Dermis microvascular lymphatic vessel endothelial cell (primary cell): ENCODE measurements around the gene ADAM12. TPM values are rescaled to one million over a fixed set of nuclear protein-coding genes. Genes with fewer than 3 reads are reported as not detected.

Source experiments
- DNase-seq, 2 donors: peaks; one replicate each; pipeline versions ENCODE4 v3.0.0 to v3.0.0-alpha.2; 2010; ENCODE audit warnings: low read depth in 2 of 2
- total RNA-seq: library from RNA; depleted of rRNA; stranded (reverse); fragments of >200 nt; gene quantifications from 2 replicates; pipeline ENCODE4 v1.2.1, GENCODE V29; 2014

Gene ADAM12
- total RNA-seq, 1 donor from 2014 or later, result 0.64 TPM

DNA sequence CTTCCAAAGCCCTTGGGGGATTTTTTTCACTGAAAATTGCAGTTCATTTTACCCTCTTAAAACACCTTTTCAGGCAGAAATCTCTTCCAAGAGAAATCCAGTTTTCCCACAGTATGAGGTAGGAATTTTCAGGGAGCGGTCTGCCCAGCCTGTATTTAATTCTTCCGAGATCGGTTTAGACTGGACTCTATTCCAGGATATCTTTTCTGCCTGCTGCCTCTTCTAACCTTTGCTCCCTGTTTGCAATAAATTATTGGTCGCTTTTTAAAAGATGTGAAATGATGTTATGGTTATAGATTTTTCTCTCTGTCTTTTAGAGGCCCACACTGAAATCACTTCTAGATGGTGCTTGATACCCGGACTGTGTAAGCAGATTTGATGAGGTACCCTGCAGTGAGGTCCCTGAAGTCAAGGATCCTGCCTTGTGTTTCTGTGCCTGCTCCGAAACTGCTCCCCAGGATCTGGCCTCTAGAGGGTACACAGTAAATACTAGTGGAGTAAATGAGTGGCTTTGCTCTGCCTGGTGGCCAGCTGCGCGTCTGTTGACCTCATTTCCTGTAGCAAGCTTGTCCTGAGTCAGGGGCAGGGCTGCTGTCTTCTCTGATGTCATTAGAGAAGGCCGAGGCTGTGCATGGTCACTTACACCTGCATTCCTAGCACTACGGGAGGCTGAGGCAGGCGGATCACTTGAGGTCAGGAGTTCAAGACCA lies 300.3 kb downstream of the ADAM12 start:
- DNase-seq, result peak; percentile 27 to 37

DNA sequence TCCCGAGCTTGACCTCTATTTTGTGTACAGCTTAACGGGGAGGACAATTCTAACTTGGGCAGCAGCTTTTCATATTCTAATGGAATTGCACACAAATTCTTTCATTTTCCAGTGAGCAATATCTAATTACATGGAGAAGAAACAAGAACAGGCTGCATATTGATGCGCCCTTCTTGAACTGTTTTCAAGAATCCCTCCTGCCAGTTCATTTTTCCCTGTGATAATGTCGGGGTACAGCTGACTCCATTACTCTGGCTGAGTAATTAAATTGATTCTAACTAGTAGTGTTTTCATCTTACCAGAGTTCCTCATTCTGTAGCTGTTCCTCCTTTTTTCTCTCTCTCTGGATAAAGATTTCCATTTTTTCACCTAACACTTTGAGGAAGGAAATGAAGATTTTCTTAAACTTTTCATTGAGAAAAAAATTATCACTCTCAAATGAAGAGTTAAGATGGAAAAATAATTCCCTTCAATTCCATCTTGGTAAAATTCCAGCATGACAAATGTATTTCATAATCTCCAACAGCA lies 301.1 kb downstream of the ADAM12 start:
- no peak for DNase-seq

DNA sequence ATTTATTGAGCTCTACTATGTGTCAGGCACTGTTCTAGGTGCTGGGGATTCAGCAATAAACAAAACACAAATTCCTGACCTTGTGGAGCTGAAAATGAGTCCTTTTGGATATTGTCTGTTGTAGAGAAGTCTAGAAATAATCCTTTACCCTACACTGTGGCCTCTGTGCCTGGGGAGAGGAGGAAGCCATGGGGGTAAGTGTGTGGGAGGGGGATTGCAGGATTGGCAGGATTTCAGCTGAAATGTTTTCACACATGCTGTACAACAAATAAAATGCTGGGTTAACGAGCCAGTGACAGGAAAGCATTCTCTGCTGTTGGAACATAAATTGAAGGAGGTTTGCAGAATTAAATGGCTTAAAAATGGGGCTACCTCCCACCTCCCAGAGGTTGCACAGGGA lies 302.5 kb downstream of the ADAM12 start:
- no peak for DNase-seq

DNA sequence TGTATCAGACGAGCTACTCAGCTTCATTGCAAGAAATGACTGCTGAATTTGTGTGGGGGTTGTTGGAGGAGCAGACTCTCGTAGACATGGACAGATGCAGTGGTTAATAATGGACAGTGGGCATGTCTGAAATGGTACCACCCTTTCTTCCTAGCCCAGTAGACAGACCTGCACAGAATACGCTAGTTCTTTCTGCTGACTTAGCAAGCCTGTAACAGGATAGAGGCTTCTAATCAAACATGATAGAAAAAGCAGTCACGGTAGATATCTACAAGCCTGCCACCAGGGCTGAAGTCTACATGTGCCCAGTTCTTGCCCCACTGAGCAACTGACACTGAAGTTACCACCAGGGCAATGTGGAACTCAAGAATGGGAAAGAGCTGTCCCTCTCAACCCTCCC lies 303.9 kb downstream of the ADAM12 start:
- DNase-seq, result no peak

DNA sequence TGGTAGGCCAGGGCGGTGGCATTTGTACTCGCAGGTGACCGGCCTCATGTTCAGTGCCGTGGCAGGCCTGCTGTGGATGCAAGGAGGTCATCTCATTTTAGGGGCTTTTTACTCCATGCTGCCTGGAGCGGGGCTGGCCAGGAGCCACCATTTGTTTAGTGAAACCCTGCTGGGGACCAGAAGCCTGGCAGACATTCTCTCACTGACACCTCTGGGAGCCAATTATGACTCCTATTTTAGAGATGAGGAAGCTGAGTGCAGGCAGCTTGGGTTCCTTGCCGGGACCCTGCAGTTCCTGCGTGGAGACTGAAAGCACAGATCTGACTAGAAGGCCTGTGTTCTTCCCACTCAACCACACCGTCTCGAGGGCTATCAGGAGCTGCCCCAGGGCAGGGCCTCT lies 305.3 kb downstream of the ADAM12 start:
- DNase-seq, result no peak

DNA sequence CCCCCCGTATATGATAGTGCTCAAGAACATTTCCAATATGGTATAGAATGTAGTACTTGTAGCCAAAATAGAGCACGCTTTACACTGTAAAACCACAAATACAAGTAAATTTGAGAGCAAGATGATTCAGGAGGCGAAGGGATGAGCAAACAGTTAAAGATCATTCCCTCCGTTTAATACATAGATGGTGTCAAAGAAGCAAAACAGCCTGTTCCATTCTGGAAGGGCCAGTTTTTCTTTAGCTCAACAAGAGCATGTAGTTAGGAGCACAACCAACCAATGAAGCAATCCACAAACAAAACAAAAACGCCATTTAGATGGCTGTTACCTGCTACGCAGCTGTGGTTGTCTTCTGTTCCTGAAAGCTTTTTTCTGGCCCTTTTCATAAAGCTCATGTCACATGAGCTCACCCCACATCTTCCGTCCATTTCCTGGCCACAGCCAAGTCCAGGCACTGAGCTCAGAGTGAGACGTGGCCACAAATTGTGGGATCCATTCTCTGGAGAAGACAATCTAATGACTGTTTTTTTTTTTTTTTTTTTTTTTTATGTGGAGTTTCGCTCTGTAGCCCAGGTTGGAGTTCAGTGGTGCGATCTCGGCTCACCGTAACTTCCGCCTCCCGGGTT lies 306.3 kb downstream of the ADAM12 start:
- no peak for DNase-seq

DNA sequence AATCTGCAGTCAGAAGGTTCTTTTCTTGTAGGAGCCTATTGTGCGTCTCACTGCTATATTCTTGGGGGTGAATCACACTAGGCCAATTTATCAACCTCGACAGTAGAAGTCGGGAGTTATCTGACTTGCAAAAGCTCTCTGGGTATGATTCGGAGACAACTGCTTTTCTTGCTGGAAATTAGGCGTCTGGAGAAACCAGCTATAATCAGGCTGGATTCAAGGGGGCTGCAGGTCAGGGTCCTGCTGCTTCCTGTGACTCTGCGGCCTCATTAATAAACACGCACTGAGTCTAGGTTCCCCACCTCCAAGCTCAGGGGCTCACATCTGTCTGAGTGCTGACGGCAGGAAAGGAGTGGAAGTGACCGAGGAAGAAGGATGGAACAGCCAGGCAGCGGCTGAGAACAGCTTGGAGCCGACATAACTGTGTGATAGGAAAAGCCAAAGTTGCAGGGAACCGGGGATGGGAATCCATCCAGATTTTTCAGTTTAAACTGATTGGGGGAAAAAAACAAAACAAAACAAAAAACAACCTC lies 307.3 kb downstream of the ADAM12 start:
- DNase-seq, result peak in 1 of 2 donors; percentile 39

DNA sequence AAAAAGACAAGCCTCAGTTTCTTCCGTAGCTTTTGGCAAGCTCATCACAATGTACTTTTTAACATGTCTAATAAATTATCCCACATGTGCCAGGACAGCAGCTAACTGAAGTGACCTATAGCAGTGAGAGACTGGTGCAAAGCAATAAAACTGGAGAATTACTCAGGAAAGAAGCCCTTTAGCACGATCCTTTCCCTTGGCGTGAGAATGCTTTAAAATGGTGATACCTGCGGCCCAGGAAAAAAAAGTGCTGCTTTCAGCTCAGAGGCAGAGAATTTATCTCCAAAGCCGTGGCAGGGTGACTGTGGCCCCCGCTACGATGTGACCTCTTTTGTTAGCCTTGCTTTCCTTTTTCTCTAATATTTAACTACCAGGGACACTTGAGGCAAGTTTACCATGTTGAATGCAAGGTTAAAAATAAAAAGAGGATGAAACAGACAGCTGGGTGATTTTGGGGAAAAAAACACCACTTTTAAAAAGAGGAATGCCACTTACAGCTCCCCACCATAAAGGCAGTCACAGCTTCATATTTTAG lies 307.9 kb downstream of the ADAM12 start:
- DNase-seq, result no peak

DNA sequence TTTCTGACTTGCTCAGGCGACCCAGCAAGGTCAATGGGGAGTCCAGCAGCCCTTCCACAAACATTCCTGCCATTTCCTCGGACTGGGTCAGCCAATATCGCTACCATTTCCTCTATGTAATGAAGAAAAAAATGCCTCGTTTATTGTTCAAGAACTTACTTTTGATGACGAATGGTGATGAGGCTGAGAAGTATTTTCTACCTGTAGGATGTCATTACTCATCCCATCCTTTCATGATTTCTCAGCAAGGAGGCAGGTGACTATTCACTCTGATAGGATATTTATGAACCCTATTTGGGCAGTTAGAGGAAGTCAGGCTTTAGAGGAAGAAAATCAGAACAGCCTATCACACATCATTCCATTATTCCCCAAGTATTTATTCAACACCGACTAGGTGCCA lies 313.3 kb downstream of the ADAM12 start:
- DNase-seq, result peak in 1 of 2 donors; percentile 23

DNA sequence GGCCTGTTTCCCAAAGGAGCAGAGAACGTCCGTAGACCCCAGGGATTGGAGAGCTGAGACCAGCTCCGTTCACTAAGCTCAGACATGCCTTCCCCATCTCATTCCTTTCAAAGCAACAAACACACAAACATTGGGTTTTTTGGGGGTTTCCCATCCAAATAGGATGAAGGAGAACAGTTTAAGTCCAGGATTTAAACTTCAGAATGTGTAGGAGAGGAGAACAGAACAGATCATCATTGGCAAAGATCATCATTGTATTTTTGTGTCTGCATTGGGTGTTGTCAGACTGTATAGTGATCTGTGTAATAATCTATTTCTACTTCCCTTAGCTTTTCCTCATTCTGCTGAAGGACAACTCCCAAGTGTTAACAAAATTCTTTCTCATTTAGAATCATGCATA lies 314.0 kb downstream of the ADAM12 start:
- DNase-seq, result no peak

DNA sequence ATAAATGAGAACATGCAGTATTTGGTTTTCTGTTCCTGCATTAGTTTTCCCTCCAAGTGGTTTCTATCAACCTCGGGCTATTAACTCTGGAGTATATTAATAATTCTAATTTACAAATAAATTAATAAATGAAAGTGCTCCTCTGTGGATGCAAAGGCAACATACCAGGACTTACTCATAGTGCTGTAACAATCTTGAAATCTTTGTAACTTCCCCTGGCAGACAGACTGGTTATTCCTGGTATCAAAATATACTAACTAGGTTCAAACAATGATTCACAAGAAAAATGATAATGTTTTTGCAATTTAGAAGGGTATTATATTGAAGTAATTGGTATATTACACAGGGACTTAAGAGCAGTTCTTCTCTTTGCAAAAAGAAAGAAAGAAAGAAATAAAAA lies 314.7 kb downstream of the ADAM12 start:
- DNase-seq, result no peak

DNA sequence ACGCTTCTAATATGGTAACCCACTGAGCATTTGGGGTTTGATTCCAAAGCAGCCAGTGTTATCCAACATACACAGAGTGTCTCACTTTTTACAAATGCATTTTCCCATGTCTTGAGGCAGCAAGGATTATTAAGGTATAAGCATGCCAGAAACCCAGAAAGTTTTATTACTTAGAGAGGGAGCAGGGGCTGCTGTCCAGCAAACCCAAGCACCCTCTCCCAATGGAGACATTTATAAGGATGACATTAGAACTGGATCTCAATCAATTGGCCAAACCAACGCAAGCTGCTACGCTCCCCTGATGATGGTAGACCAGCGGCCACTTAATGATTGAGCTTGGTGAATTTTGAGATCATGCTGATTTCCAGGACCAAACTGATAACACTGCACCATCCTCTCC lies 315.7 kb downstream of the ADAM12 start:
- no peak for DNase-seq

DNA sequence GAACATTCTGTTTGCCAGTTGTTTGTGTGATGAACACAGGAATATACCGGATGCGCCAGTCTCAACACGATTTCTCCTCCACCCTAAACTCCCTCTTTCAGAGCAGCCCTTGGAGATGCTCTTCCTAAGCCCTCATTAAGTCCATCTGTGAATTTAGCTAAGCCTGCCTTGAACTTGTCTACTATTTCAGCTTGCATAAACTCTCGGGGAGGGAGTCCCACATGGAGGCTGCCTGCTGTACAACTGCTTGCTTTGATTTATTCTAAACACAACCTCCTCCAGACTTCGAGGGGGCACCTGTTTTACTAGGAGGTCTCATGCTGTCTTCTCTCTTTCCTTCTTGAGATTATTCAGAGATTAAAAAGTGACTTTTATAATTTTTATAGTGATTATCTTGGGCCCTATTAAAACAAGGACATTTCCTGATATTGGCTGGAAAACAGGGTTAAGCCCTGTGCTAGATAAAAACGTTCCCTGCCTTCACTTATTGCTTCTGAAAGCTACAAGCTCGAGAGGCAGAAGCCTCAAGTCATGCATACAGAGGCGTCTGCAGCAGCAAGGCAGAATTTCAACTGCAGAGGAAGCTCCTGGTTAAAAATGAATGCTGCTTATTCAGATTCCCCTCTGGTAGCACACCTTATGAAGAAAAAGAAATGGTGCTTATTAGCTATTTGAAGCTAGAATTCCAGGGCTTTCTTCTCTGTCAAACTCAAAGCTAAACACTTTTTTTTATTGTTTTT lies 317.6 kb downstream of the ADAM12 start:
- no peak for DNase-seq

DNA sequence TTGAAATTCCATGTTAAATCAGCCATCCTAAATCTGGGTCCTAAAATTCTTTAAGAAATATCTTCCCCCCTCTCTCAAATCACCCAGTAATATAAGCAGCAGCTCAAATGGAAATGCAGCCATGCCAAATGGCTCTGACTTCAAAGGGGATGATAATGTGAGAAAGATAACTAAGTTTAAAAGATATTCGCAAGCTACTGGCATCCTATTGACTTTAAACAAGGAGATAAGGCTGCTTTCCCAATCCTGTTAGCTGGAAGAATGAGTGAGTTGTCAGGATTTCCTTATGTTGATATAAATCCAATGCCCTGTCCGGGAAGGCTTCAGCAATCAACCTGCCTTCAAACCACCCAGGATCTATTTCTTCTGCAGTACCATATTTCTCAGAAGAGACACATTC lies 320.0 kb downstream of the ADAM12 start:
- DNase-seq, result no peak

DNA sequence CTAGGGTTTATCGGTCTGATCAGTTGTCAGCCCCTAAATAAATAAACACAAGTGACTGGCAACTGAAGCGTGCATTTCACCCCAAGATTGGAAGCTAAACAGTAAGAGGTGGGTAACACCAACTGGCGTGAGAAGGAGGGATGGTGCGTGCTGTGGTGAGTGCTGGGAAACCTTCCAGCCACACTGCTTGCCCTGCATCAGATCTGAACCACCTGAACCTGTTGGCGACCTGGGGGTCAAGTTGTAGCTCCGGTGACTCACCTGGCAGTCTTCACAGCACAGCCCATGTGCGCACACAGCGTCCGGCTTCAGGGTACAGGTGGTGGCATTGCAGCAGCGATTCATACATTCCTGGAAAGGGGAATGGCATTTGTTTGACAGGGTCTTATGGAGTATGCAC lies 321.8 kb downstream of the ADAM12 start:
- no peak for DNase-seq

DNA sequence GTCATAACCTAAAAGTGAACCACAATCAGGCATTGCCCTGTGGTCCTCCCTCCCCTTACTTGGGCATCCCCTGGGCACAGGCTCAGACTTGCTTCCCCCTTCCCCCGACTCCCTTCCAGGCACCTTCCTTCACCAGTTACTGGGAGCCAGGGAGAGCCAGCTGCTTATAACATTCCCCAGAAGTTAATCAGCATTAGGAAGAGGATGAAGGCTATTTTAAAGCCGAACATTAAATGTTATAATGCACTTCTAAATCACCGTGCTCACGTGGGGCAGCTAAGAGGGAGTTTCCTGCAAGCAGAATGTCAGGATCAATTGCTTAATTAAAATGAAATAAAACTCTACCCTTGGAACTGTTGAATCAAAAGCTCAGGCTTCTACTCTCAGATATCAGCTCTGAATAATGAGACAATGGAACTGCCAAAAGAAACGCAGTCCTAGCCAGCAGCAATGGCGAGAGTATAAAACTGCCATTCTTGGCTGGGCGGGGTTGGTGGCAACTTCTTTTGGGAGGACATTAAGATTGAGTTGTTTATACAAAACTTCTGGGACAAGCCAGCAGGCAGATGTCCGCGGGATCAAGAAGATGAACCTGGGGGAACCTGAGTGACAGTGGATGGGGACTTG lies 322.4 kb downstream of the ADAM12 start:
- no peak for DNase-seq

DNA sequence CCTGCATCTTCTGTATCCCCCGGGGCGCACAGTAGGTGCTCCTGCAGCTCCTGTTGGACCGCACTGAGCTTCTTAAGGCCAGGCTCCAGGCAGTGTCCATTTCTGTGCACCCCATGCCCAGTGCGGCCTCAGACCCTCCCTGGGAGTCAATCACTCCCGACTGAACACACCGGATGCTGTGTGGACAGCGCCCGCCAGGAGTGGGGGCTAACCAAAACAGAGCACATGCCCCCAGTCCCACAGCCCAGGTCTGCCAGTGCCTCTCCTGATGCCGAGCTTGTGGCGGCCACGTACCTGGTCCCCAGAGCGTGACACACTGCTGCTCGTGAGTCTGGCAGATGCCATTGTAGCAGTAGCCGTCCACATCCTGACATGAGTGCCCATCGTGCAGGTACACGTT lies 323.8 kb downstream of the ADAM12 start:
- no peak for DNase-seq

DNA sequence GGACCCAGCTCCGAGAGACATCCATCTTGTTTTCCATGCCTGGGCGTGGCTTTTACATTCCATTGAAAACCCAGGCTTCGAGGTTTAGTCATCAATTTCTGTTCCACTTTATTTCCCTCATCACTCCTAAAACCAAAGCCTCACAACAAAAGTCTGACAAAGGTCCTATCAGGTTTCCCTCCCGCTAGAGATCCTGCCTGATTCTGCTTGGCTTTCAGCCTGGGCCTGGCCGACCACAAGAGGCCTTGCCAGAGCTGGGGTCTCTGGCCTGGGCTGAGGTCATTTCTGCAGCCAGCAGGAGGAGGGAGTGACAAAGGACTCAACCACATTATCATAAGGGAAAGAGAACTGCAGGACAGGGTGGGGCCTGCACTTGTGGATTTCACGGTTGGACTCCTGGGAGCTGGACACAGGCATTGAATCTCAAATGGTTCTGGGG lies 324.9 kb downstream of the ADAM12 start:
- peak in 1 of 2 donors; percentile 28 for DNase-seq

DNA sequence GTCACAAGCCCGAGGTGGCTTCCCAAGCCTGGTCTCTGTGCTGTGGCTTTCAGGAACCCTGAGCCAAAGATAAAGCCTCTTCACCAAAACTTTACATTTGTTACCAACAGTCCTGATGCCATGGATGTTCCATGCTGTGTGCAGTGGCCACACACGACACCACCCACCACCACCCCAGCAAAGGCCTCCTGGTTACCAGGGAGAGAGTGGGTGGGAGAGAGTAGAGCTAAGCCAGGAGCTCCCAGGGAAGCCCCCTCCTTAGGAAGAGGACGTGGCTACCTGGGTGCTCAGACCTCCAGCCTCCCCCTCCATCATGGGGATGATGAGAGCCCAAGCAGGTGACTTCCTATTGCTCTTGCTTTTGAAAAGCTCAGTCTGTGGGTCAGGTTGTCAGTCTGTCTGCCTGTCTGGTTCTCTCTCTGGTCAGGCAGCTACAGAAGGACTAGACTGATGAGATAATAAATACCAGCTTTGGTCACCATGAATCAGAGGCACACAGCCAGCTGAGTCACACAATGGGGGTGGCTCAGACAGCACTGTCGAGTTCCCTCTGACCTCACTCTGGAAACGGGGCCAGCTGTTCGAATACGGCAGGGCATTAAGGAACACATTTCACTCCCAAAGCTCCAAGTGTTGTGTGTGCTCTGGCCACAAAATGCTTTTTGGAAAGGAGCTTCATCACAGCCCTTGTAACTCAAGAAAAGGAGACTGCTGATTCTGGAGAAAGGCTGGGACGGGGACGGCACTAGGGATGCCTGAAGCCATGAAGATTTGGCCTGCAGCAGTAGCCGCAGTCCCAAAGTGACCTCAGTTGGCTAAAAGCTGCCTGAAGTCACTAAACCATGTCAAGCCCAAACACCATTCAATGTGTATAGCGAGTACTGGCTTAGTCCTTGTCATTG lies 325.9 kb downstream of the ADAM12 start:
- peak; percentile 87 to 97 for DNase-seq

DNA sequence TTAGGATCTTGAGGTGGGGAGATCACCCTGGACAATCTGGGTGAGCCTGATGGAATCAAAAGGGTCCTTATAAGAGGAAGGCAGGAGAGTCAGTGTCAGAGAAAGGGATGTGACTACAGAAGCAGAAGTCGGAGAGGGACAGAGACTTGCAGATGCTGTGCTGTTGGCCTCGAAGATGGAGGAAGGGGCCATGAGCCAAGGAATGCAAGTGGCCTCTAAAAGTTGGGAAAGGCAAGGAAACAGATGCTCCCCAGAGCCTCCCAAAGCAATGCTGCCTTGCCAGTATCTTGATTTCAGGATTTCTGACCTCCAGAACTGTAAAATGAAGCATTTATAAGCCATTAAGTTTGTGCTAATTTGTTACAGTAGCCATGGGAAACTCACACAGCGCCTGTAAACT lies 326.8 kb downstream of the ADAM12 start:
- no peak for DNase-seq
